Stimulated activated naive CD4-positive, alpha-beta T cell treated with Interleukin-2 at 50 U/mL for 16 hours (primary cell): ENCODE results near the gene NRBF2.
A peak's percentile ranks its signal among the peaks of the same experiment; 100 is the strongest.
"Not testable (repeated sequence)": the region's sequence is repeated elsewhere in the genome, so short reads cannot be mapped to it uniquely, and the experiment has no call there.

Source experiments
- DNase-seq: peaks from one replicate; lab custom pipeline; 2025; lab: John Stamatoyannopoulos, UW

Gene NRBF2

DNA sequence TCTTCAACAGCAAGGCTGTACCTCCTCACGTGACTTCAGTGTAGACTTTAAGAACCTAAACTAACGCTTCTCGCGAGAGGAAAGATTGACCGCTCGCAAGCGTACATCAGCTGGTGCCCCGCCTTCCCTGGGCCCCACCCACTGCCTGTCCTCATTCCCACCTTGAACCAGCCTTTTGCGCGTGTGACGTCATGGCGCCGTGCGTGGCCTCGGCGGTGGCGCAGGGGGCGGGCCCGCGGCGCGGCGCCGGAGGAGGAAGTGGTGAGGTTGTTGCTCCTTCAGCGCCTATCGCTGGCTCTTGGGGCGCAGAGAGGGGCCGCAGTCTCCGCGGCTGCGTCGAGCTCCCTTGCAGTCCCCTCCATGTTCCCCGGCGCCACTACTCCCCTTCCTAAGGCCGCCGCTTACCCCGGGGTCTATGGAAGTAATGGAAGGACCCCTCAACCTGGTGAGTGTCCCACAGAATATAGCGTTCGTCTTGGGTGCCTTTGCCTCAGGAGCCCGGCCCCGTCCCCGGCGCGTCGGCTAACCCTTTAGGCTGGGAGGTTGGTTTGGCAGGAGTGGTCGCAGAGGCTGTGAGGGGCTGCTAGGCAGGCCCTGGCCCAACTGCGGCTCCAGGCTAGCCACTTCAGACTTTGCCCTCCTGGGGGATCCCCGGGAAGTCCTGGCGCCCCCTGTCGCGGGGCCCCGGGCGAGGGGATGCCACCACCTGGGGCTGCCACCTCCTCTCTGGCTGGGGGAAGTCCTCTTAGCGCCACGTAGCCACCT lies at the start of gene NRBF2:
NRBF2 (plus strand) TSS at position 273 of the 765 bp plus-strand sequence; CDS start at position 416, 143 bp downstream.
- DNase-seq = peak; percentile 95

GRCh38 chr10:63083406-63083805 lies 49.7 kb upstream of the NRBF2 start:
- DNase-seq = not testable (repeated sequence)

DNA sequence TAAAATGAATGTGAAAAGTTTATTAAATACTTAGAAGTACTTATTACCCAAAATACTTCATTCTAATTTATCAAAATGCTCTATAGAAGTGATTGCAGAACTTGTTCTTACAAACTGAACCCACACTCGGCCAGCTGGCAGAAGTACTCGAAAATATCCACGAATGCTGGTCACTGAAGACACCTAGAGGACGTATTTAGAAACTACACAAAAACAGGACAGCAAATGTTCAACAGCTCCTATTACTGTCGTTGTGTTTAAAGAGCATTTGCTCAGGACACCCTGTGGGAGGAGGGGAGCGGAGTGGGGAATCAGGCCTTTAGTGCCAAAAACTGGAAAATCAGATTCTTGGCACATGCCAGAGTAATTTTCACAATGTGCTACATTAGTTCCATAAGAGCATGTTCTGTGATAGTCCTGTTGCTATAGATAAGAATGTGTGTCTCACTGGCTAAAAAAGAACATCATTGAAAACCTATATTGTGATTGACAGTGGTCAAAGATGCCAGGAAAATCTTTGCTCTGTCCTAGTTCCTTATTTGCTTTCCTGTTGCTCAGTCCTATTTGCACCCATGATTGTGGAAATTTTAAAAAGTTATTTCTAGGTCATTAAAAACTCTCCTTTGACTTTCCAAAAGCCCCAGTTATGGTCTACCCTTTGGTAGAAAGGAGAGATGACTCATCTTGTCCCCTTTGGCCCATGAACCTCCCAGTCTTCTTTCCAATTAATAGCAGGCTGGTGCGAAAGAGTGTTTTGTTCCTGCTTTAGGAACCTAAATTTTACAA lies 49.0 kb upstream of the NRBF2 start:
- peak; percentile 18 for DNase-seq

- no peak for DNase-seq
Measured at GRCh38 chr10:63084690-63085382, 48.3 kb upstream of the NRBF2 start.

DNA sequence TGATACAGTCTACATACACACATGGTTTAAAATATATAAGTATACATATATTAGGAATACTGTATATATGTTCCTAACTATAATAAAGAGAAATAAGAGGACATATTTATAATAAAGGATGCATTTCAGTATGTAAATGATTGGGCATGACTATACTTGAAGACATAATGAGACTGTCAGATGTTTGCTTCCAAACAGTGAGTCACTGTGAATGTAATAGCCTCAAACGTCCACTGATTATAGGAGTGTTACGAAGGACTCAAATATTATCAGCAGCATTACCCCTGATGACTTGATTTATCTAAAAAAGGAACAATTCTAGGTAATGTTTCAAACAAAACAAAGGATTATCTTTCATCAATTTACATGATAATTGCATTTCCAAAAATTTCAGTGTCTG lies 39.9 kb upstream of the NRBF2 start:
- no peak for DNase-seq

DNA sequence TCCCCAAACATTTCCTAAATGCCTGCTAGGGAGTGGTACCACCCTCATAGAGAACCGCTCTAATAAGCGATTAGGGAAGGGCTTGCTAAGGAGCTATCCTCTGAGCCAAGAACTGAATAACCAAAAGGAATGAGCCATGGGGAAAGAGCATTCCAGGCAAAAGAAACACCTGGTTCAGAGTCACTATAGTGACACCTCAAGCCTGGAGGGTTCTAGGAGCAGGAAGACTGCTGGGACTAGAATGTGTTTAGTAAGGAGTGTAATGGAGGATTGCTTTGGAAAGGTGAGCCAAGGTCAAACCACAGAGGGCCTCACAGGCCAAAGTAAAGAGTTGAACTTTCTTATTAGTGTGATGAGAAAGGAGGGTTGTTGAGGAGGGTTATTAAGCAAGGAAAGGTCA lies 38.7 kb upstream of the NRBF2 start:
- DNase-seq = no peak

DNA sequence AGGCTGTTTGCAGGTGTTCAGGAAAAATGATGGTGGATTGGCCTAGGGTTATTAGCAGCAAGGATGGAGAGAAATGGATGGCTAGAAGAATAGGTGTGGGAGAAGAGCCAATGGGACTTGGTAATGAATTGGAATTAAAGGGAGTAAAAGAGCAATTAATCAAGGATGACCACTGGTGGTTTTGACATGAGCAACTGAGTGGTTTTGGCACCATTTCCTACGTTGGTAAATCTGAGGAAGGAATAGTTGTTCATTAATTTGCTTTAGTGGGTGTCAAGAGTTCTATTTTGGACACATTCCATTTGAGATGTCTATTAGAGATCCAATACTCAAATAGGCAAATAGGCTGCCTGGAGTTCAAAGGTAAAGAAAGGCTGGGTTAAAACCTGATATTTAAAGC lies 38.2 kb upstream of the NRBF2 start:
- DNase-seq = no peak

DNA sequence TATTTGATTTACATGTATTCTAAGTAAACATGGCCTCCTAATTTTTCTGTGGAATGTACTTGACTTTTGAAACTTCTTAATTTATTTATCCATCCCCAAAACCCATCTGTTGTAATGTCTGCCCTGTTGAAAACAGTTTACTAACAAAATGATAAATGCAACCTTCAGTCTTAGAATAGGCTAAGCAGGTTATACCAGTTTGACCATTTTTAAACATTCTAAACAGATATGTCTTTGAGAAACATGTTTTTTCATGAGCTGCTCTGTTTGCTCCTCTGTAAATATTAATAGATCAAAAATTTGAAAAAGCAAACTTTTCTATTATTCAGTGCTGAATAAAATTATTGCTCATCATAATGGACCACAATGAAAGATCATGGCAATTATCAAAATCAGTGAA lies 33.4 kb upstream of the NRBF2 start:
- DNase-seq = no peak

DNA sequence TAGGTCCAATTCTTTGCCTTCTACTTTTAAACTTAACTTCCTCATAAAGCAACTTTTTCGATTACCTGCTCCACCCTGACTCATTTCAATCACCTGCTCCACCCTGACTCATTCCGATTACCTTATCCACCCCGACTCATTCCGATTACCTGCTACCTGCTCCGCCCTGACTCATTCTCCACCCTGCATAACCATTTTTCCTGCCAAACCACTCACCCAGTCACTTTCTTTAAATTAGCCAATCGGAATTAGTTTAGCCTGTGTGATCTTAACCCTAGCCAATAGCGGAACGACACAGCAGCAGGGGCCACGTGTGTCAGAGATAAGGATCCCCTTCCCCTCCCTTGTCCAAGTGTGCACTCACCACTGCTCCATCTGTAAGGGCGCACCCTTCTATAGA lies 32.0 kb upstream of the NRBF2 start:
- not testable (repeated sequence) for DNase-seq

DNA sequence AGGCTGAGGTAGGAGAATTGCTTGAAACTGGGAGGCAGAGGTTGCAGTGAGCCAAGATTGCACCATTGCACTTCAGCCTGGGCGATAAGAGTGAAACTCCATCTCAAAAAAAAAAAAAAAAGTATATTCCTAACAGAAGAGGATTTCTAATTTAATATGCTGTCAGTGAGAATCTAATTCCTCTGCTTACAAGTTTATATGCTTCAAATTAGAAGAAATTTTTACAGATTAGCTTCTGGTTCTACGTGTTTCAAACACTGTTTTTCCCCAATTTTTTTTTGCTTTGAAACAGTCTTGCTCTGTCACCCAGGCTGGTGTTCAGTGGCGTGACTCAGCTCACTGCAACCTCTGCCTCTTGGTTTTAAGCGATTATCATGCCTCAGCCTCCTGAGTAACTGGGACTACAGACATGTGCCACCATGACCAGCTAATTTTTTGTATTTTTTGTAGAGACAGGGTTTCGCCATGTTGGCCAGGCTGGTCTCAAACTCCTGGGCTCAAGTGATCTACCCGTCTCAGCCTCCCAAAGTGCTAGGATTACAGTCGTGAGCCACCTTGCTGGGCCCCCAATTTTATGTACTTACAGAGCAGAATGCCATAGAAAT lies 30.7 kb upstream of the NRBF2 start:
- not testable (repeated sequence) for DNase-seq

GRCh38 chr10:63103178-63103577 lies 29.9 kb upstream of the NRBF2 start:
- DNase-seq = not testable (repeated sequence)

GRCh38 chr10:63103971-63104409 lies 29.1 kb upstream of the NRBF2 start:
- peak; percentile 59 for DNase-seq

DNA sequence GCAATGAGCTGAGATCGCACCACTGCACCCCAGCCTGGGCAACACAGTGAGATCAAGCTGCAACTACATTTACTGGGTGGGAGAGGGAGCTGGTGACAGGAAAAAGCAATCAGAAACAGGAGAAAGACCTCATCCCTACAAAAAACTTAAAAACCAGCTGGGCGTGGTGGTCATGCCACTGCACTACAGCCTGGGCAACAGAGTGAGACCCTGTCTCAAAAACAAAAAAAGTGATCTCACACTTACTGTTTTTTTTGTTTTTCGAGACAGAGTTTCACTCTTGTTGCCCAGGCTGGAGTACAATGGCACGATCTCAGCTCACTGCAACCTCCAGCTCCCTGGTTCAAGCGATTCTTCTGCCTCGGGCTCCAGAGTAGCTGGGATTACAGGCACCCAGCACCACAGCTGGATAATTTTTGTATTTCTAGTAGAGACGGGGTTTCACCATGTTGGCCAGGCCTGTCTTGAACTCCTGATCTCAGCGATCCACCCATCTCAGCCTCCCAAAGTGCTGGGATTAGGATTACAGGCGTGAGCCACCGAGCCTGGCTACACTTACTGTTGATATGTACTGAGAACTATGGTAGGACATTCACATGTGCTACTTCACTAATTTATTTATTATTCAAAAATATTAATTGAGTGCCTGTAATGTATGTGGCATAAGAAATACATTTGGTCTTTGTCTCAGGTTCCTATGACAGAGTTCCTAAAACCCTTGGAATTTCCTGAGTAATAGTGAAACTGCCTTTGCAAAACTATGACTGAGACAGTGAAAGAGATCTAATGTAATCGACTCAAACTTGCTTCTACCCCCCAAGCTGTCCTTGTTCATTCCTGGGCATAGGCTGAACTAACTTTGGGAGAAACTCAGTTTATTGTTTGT lies 27.7 kb upstream of the NRBF2 start:
- DNase-seq = no peak

- no peak for DNase-seq
Measured at GRCh38 chr10:63106111-63106755, 26.9 kb upstream of the NRBF2 start.

- no peak for DNase-seq
Measured at GRCh38 chr10:63107943-63108437, 25.1 kb upstream of the NRBF2 start.

GRCh38 chr10:63110940-63111339 lies 22.2 kb upstream of the NRBF2 start:
- no peak for DNase-seq

- no peak for DNase-seq
Measured at GRCh38 chr10:63114031-63114814, 18.9 kb upstream of the NRBF2 start.

- DNase-seq = no peak
Measured at GRCh38 chr10:63115732-63116383, 17.3 kb upstream of the NRBF2 start.

DNA sequence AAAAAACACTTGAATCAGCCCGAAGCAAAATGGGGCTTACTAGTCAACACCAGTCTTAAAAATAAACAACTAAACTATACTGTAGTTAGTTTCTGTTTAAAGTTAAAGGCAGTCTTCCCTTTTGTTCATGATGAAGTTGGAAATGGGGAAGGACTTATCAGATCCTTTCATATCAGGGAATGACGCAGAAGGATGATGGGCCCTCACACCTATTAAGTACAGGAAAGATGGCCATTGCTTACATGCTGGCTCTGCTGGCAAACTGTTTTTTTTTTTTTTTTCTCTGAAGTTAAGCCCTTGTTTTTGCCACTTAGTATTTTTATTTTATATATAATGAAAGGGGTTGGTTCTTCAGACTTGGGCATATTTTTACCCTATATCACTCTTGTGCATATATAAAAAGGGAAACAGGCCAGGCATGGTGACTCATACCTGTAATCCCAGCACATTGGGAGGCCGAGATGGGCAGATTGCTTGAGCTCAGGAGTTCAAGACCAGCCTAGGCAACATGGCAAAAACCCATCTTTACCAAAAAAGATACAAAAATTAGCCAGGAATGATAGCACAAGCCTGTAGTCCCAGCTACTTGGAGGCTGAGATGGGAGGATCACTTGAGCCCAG lies 16.6 kb upstream of the NRBF2 start:
- DNase-seq = no peak
